Trophoblast cell (in vitro differentiated cells and primary cell): ENCODE data around the gene FPR1.

Experiments used
- DNase-seq, 2 donors: peaks; one replicate each; pipeline ENCODE4 v3.0.0-alpha.2; 2016
- H2AFZ ChIP-seq: 2 replicates; pipeline ENCODE4 v1.6.1; 2013; ENCODE audit warnings: low read length, moderate library complexity, mild to moderate bottlenecking; ENCODE audit not compliant: insufficient read depth, poor library complexity
- H2AK5ac ChIP-seq: 2 replicates; pipeline ENCODE4 v1.6.1; 2013; ENCODE audit warnings: mild to moderate bottlenecking, low read length
- H2BK120ac ChIP-seq: 2 replicates; pipeline ENCODE4 v1.6.1; 2013; ENCODE audit warnings: low read length, mild to moderate bottlenecking, moderate library complexity; ENCODE audit not compliant: insufficient read depth, poor library complexity
- H2BK12ac ChIP-seq: 2 replicates; pipeline ENCODE4 v1.6.1; 2013; ENCODE audit warnings: mild to moderate bottlenecking, low read length, moderate library complexity
- H2BK5ac ChIP-seq: 2 replicates; pipeline ENCODE4 v1.6.1; 2013; ENCODE audit warnings: low read length, low read depth, moderate library complexity, mild to moderate bottlenecking; ENCODE audit not compliant: poor library complexity
- H3K14ac ChIP-seq: 2 replicates; pipeline ENCODE4 v1.6.1; 2013; ENCODE audit warnings: mild to moderate bottlenecking, low read length
- H3K18ac ChIP-seq: 2 replicates; pipeline ENCODE4 v1.6.1; 2013; ENCODE audit warnings: mild to moderate bottlenecking, low read length
- H3K23ac ChIP-seq: 2 replicates; pipeline ENCODE4 v1.6.1; 2013; ENCODE audit warnings: low read length
- H3K27ac ChIP-seq: 2 replicates; pipeline ENCODE4 v1.5.1; 2013; ENCODE audit warnings: low read depth, mild to moderate bottlenecking, inconsistent platforms, low read length, moderate library complexity
- H3K27me3 ChIP-seq: 2 replicates; pipeline ENCODE4 v1.6.1; 2013; ENCODE audit warnings: inconsistent platforms, mild to moderate bottlenecking, low read length, moderate library complexity; ENCODE audit not compliant: insufficient read depth
- H3K36me3 ChIP-seq, 2 experiments: 1 replicate in 1 of 2; 2 replicates in 1 of 2; pipeline ENCODE4 v1.6.1; 2013; ENCODE audit warnings: low read length in 2 of 2, mild to moderate bottlenecking in 2 of 2, moderate library complexity in 1 of 2; ENCODE audit not compliant: insufficient read depth in 2 of 2, control insufficient read depth in 1 of 2
- H3K4ac ChIP-seq: 2 replicates; pipeline ENCODE4 v1.6.1; 2013; ENCODE audit warnings: low read depth, mild to moderate bottlenecking, low read length, moderate library complexity
- H3K4me1 ChIP-seq, 2 experiments: 1 replicate in 1 of 2; 2 replicates in 1 of 2; pipeline ENCODE4 v1.6.1; 2013; ENCODE audit warnings: low read length in 2 of 2, mild to moderate bottlenecking in 2 of 2, moderate library complexity in 1 of 2; ENCODE audit not compliant: insufficient read depth in 2 of 2, control insufficient read depth in 1 of 2
- H3K4me2 ChIP-seq: 2 replicates; pipeline ENCODE4 v1.6.1; 2013; ENCODE audit warnings: inconsistent platforms, mild to moderate bottlenecking, low read length, moderate library complexity
- H3K4me3 ChIP-seq: 2 replicates; pipeline ENCODE4 v1.5.1; 2013; ENCODE audit warnings: mild to moderate bottlenecking, low read depth, low read length, inconsistent platforms
- H3K79me1 ChIP-seq: one replicate; pipeline ENCODE4 v1.6.1; 2013; ENCODE audit warnings: low read length
- H3K79me2 ChIP-seq: 2 replicates; pipeline ENCODE4 v1.6.1; 2013; ENCODE audit warnings: low read length, mild to moderate bottlenecking; ENCODE audit not compliant: control insufficient read depth, insufficient read depth, poor library complexity
- H3K9ac ChIP-seq: 2 replicates; pipeline ENCODE4 v1.6.1; 2013; ENCODE audit warnings: mild to moderate bottlenecking, low read length
- H3K9me3 ChIP-seq: 2 replicates; pipeline ENCODE4 v1.6.1; 2013; ENCODE audit warnings: low read depth, mild to moderate bottlenecking, control low read depth, inconsistent platforms, low read length; ENCODE audit not compliant: insufficient read depth
- H4K12ac ChIP-seq: 2 replicates; pipeline ENCODE4 v1.6.1; 2013; ENCODE audit warnings: low read depth, mild to moderate bottlenecking, low read length, moderate library complexity
- H4K8ac ChIP-seq: 2 replicates; pipeline ENCODE4 v1.6.1; 2013; ENCODE audit warnings: low read depth, mild to moderate bottlenecking, low read length, moderate library complexity
- H4K91ac ChIP-seq: one replicate; pipeline ENCODE4 v1.6.1; 2013; ENCODE audit warnings: low read depth, mild to moderate bottlenecking, low read length, moderate library complexity
- WGBS: extraction: QIAGEN DNeasy Blood & Tissue Kit; methylation state at CpG from one replicate; pipeline ENCODE4 v1.1.7; 2013; ENCODE audit warnings: missing lambda C conversion rate; ENCODE audit not compliant: insufficient read length, insufficient coverage; ENCODE audit errors: extremely low coverage; 5-methylcytosine and 5-hydroxymethylcytosine counted together

The FPR1 gene

DNA sequence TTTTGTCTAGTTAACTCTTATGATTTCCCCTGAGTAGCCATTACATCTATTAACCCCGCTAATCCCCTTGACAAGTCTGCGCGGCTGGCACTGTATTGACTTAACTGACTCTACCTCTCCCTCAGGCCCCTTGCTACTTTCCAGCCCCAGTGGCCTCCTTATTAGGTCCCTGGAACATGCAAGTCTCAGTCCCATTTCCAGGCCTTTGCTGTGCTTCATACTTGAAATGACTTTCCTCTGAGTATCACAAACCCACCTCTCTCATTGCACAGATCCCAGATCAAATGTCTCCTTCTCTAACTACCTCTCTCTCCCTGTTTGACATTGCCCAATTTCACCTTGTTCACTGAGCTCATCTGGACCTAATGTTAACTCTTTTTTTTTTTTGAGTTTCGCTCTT lies 45.4 kb downstream of the FPR1 start:
- Histone ChIP-seq H3K18ac (no peak overlapping the region), H2AK5ac (no peak overlapping the region), H2BK120ac (no peak overlapping the region), H3K79me1 (peaks cover 7% of the 10 kb centered on the region), H3K27me3 (no peaks in the 10 kb centered on the region), H4K12ac (no peak overlapping the region), H3K4me2 (no peak overlapping the region), H3K23ac (no peak overlapping the region), H3K9ac (no peak overlapping the region), H3K36me3 (peaks cover 44 to 51% of the 10 kb centered on the region in 2 experiments), H3K4me3 (no peak overlapping the region), H2BK12ac (no peak overlapping the region), H3K4me1 (peaks cover 17 to 29% of the 10 kb centered on the region in 2 experiments), H3K4ac (no peak overlapping the region), H3K9me3 (no peaks in the 10 kb centered on the region), H3K14ac (no peak overlapping the region), H4K91ac (no peak overlapping the region), H2AFZ (no peak overlapping the region), H3K27ac (no peak overlapping the region), H3K79me2 (peaks cover 2% of the 10 kb centered on the region), H2BK5ac (no peak overlapping the region), H4K8ac (no peak overlapping the region)
- no CpG with 5 or more reads among the region's 4 CpGs for WGBS
- DNase-seq: peak; percentile 51 to 71

DNA sequence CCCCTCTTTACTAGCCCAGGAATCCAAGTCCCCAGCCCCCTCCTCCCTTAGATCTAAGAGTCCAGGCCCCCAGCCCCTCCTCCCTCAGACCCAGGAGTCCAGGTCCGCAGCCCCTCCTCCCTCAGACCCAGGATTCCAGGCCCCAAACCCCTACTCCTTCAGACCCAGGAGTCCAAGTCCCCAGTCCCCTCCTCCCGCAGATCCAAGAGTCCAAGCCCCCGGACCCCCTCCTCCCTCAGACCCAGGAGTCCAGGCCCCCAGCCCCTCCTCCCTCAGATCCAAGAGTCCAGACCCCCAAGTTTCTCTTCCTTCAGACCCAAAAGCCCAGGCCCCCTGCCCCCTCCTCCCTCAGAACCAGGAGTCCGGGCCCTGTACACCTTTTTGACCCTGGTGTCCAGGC lies 47.1 kb downstream of the FPR1 start:
- Histone ChIP-seq H3K14ac (peak overlapping the region; percentile 19), H3K4me2 (peak overlapping the region; percentile 52)
- no CpG with 5 or more reads among the region's 4 CpGs for WGBS

DNA sequence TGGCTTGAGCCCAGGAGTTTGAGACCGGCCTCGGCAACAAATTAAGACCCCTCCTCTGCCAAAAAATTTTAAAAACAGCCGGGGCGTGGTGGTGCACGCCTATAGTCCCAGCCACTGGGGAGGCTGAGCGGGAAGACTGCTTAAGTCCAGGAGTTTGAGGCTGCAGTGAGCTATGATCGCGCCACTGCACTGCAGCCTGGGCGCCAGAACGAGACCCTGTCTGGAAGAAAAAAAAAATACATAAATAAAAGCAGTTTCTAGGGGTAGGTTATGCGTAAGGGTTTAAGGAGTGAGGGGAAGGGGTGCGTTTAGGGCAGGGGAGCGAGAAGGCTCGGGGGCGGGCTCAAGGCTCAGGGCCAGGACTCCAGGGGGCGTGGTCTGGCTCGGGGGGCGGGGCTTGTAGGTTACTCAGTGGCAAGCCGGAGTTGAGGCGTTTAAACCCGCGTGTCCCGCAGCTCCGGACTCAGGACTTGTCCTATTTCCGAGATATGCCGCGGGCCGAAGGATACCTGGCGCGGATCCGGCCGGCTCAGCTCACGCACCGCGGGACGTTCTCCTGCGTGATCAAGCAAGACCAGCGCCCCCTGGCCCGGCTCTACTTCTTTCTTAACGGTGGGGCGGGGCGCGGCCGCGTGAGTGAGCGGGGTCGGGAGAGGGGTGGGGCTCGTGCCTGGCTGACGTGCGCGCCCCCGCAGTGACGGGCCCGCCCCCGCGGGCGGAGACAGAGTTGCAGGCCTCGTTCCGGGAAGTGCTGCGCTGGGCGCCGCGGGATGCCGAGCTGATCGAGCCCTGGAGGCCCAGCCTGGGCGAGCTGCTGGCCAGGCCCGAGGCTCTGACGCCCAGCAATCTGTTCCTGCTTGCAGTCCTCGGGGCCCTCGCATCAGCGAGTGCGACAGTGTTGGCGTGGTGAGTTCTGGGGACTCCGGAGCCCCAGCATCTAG lies 47.8 kb downstream of the FPR1 start:
- Histone ChIP-seq H3K79me1 (peaks cover 7% of the 10 kb centered on the region), H3K4me2 (peak overlapping the region; percentile 52), H2AFZ (no peak overlapping the region), H3K4me3 (peak overlapping the region; percentile 68), H4K91ac (peak overlapping the region; percentile 22), H3K9ac (peak overlapping the region; percentile 77), H3K9me3 (no peaks in the 10 kb centered on the region), H3K23ac (no peak overlapping the region), H3K4me1 (peaks cover 17 to 32% of the 10 kb centered on the region in 2 experiments), H3K14ac (peak overlapping the region; percentile 19), H3K27ac (peak overlapping the region; percentile 73), H3K4ac (no peak overlapping the region), H2BK120ac (no peak overlapping the region), H3K79me2 (peaks cover 2% of the 10 kb centered on the region), H2AK5ac (no peak overlapping the region), H4K8ac (peak overlapping the region; percentile 54), H3K27me3 (no peaks in the 10 kb centered on the region), H3K36me3 (peaks cover 65 to 68% of the 10 kb centered on the region in 2 experiments), H2BK12ac (peak overlapping the region; percentile 45), H3K18ac (peak overlapping the region; percentile 8), H2BK5ac (peak overlapping the region; percentile 26), H4K12ac (peak overlapping the region; percentile 29)
- no CpG with 5 or more reads among the region's 74 CpGs for WGBS
- peak; percentile 93 to 94 for DNase-seq

More for the DNA sequence above, 47.1 kb downstream of the FPR1 start:
- Histone ChIP-seq H2AFZ (no peak overlapping the region), H3K18ac (peak overlapping the region; percentile 8), H3K4me1 (peaks cover 17 to 32% of the 10 kb centered on the region in 2 experiments), H3K4ac (no peak overlapping the region), H2BK12ac (no peak overlapping the region), H4K8ac (peak overlapping the region; percentile 13), H2AK5ac (no peak overlapping the region), H3K9me3 (no peaks in the 10 kb centered on the region), H3K27me3 (no peaks in the 10 kb centered on the region), H3K36me3 (peaks cover 57 to 63% of the 10 kb centered on the region in 2 experiments), H3K4me3 (no peak overlapping the region), H3K79me2 (peaks cover 2% of the 10 kb centered on the region), H2BK5ac (no peak overlapping the region), H3K9ac (no peak overlapping the region), H3K79me1 (peaks cover 7% of the 10 kb centered on the region), H3K23ac (no peak overlapping the region), H2BK120ac (no peak overlapping the region), H4K91ac (peak overlapping the region; percentile 22), H3K27ac (peak overlapping the region; percentile 31), H4K12ac (peak overlapping the region; percentile 29)
- DNase-seq: no peak

DNA sequence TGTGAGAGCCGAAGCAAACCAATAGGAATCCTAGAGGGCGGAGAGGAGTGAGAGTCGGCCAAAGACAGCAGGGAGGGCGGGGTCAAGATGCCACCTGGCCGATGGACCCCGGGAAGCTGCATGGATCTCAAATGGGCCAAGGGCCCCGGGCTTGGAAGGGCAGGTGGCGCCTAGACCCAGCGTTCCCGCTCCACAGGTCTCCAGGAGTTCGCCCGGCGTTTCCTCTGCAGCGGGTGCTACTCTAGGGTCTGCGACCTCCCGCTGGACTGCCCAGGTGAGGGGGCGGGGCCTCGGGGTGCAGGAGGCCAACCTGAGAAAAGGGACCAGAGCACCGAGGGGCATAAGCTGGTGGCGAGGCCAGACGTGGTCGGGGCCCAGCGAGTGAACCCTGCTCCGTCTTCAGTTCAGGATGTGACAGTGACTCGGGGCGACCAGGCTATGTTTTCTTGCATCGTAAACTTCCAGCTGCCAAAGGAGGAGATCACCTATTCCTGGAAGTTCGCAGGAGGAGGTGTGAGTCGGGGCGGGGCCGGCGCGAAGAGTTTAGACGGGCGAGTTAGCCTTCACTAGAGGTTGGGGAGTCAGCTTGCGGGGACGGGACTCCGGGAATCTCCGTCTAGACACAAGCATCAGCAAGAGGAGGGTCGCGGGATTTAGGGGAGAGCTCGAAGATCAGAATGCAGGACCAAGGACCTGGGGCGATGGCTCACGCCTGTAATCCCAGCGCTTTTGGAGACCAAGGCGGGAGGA lies 48.7 kb downstream of the FPR1 start:
- Histone ChIP-seq H3K23ac (no peak overlapping the region), H2AFZ (no peak overlapping the region), H3K4me1 (peaks cover 17 to 32% of the 10 kb centered on the region in 2 experiments), H3K79me1 (peaks cover 7% of the 10 kb centered on the region), H3K79me2 (peaks cover 2% of the 10 kb centered on the region), H2BK120ac (no peak overlapping the region), H3K14ac (no peak overlapping the region), H2BK5ac (peak overlapping the region; percentile 26), H3K4ac (no peak overlapping the region), H3K36me3 (peaks cover 73 to 75% of the 10 kb centered on the region in 2 experiments), H2BK12ac (no peak overlapping the region), H3K4me2 (peak overlapping the region; percentile 52), H3K18ac (peak overlapping the region; percentile 43), H3K27ac (peak overlapping the region; percentile 73), H3K9ac (peak overlapping the region; percentile 35), H3K27me3 (no peaks in the 10 kb centered on the region), H4K91ac (peak overlapping the region; percentile 50), H2AK5ac (no peak overlapping the region), H4K8ac (peak overlapping the region; percentile 50), H3K9me3 (no peaks in the 10 kb centered on the region), H4K12ac (peak overlapping the region; percentile 22), H3K4me3 (no peak overlapping the region)
- DNase-seq: peak; percentile 65 to 72
- WGBS: no CpG with 5 or more reads among the region's 46 CpGs
